Measurements from ENCODE around the gene TOM1L2. TPM values are rescaled to one million over a fixed set of nuclear protein-coding genes. Genes with fewer than 3 reads are reported as not detected.

Gene TOM1L2
- total RNA-seq, 1 donor from 2014 or later = 16.3 TPM

DNA sequence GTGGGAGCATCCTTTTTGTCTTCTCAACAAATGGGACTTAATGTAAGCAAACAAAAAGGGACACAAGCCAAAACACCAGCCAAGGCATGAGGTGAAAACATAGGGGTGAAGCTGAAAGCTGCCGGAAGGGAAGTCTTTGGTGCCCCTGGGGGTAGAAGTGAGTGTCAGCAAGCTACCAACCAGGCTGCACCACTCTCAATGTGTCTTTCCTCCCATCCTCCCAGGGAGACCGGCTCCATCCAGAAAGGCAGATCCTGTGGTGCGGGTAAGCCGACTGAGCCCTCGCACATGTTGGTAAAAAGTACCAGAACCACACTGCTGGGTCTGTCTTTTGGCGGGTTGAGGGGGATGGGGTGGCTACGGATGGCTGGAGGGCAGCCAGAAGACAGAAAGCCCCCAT, 83.4 kb downstream of the TOM1L2 start:
- no peak for DNase-seq (ENCODE audit: low read depth)
- Histone ChIP-seq H3K27me3 (ENCODE audit: control insufficient read depth, insufficient read depth, low read length) (no peaks in the 10 kb centered on the region), H3K36me3 (ENCODE audit: control insufficient read depth, insufficient read depth, low read length) (no peaks in the 10 kb centered on the region), H3K4me3 (ENCODE audit: low read depth, low read length) (no peak overlapping the region)
- TF ChIP-seq, protein P1, sequence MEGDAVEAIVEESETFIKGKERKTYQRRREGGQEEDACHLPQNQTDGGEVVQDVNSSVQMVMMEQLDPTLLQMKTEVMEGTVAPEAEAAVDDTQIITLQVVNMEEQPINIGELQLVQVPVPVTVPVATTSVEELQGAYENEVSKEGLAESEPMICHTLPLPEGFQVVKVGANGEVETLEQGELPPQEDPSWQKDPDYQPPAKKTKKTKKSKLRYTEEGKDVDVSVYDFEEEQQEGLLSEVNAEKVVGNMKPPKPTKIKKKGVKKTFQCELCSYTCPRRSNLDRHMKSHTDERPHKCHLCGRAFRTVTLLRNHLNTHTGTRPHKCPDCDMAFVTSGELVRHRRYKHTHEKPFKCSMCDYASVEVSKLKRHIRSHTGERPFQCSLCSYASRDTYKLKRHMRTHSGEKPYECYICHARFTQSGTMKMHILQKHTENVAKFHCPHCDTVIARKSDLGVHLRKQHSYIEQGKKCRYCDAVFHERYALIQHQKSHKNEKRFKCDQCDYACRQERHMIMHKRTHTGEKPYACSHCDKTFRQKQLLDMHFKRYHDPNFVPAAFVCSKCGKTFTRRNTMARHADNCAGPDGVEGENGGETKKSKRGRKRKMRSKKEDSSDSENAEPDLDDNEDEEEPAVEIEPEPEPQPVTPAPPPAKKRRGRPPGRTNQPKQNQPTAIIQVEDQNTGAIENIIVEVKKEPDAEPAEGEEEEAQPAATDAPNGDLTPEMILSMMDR (IDR thresholded peaks at IDR 0.05; ENCODE audit: insufficient read depth, low read length, poor library complexity, severe bottlenecking) = no peak

DNA sequence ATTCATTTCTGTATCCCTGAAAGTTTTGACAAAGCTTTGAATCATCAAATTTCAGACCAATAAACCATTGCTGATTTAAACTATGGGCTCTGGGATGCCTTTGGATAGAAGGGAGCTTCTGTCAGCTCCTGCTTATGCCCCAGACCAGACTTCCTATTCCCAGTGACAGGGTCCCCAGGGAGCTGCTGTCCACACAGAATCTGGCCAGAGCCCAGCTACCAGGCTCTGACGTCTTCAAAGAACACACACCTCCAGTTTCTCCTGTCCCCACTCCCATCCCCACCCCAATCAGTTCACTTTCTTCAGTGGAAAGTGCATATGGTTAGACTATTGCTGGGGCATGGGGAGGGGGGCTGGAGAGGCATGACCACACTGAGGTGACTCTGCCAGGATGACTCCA, 83.8 kb downstream of the TOM1L2 start:
- no peaks in the 10 kb centered on the region for H3K36me3 ChIP-seq (ENCODE audit: control insufficient read depth, insufficient read depth, low read length)
- TF ChIP-seq, protein P1 (IDR thresholded peaks at IDR 0.05; ENCODE audit: insufficient read depth, low read length, poor library complexity, severe bottlenecking) = no peak
- no peak for DNase-seq (ENCODE audit: low read depth)

DNA sequence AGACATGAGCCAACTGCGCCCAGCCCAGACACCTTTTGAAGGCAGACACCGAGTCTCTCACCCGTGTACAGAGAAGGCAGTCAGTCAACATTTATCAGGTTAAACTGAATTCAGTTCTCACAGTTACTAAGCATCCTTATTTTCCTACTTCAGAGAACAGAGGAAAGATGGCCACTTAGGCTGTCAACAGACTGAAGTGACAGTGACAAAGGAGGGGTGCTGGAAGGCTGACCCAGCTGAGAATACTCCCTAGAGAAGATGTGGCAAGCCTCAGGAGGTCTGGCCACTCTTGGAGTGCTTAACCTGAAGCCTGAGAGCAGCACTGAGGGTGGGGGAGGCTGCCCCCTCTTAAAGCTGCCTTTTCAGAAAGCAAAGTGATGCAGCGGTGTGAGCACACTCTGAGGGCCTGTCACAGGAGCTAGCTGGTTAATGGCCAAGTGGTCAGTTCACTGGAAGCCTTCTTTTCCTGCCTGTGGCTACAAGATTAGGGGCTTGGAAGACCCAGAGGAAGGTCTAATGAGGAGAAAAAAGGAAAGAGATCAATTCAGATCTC, 84.4 kb downstream of the TOM1L2 start:
- Histone ChIP-seq H3K4me3 (ENCODE audit: low read depth, low read length) (no peak overlapping the region), H3K36me3 (ENCODE audit: control insufficient read depth, insufficient read depth, low read length) (no peaks in the 10 kb centered on the region), H3K27me3 (ENCODE audit: control insufficient read depth, insufficient read depth, low read length) (no peaks in the 10 kb centered on the region)
- DNase-seq (ENCODE audit: low read depth) = no peak
- TF ChIP-seq, protein P1 (IDR thresholded peaks at IDR 0.05; ENCODE audit: insufficient read depth, low read length, poor library complexity, severe bottlenecking) = no peak

More for the DNA sequence above, 83.8 kb downstream of the TOM1L2 start:
- H3K27me3 ChIP-seq (ENCODE audit: control insufficient read depth, insufficient read depth, low read length) = no peaks in the 10 kb centered on the region
- no peak overlapping the region for H3K4me3 ChIP-seq (ENCODE audit: low read depth, low read length)

DNA sequence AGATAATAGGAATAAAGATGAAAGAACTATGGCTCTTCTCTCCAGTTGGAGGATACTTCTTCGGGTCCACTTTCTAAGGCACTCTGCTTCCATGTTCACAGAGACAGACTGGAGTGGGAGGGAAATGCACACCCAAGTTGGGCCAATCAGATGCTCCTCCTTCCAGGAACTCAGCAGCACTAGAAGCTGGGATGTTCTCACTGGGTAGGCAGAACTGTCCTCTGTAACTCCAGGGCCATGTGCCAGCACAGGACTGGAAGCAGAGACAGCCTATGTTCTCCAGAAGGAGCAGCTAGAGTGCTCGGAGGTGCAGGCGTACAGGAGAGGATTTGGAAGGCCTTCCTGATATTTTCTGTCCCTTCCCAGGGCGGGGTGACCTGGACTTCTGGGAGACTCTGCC, 85.5 kb downstream of the TOM1L2 start:
- Histone ChIP-seq H3K4me3 (ENCODE audit: low read depth, low read length) (no peak overlapping the region), H3K36me3 (ENCODE audit: control insufficient read depth, insufficient read depth, low read length) (no peaks in the 10 kb centered on the region), H3K27me3 (ENCODE audit: control insufficient read depth, insufficient read depth, low read length) (no peaks in the 10 kb centered on the region)
- TF ChIP-seq, protein P1 (IDR thresholded peaks at IDR 0.05; ENCODE audit: insufficient read depth, low read length, poor library complexity, severe bottlenecking) = no peak
- no peak for DNase-seq (ENCODE audit: low read depth)

- TF ChIP-seq, protein P1 (IDR thresholded peaks at IDR 0.05; ENCODE audit: insufficient read depth, low read length, poor library complexity, severe bottlenecking) = no peak
- no peak for DNase-seq (ENCODE audit: low read depth)
- Histone ChIP-seq H3K4me3 (ENCODE audit: low read depth, low read length) (no peak overlapping the region), H3K27me3 (ENCODE audit: control insufficient read depth, insufficient read depth, low read length) (no peaks in the 10 kb centered on the region), H3K36me3 (ENCODE audit: control insufficient read depth, insufficient read depth, low read length) (no peaks in the 10 kb centered on the region)
Observed at GRCh38 chr17:17886226-17886625, 86.0 kb downstream of the TOM1L2 start.

All from kidney epithelial cell (primary cell).